Endodermal cell (in vitro differentiated cells): Measurements from ENCODE around the gene VPS36. TPM values are rescaled to one million over a fixed set of nuclear protein-coding genes. Genes with fewer than 3 reads are reported as not detected.
"Not testable (repeated sequence)": the region's sequence is repeated elsewhere in the genome, so short reads cannot be mapped to it uniquely, and the experiment has no call there.

Source experiments
- DNase-seq: peaks from one replicate; pipeline ENCODE4 v3.0.0-alpha.2; 2017
- H3K27ac ChIP-seq: 2 replicates; pipeline ENCODE4 v1.5.1; 2013; ENCODE audit warnings: mild to moderate bottlenecking, low read depth, low read length, moderate library complexity
- H3K27me3 ChIP-seq: 2 replicates; pipeline ENCODE4 v1.6.1; 2013; ENCODE audit warnings: mild to moderate bottlenecking, low read length, moderate library complexity; ENCODE audit not compliant: insufficient read depth, control insufficient read depth, poor library complexity, severe bottlenecking
- H3K36me3 ChIP-seq: 2 replicates; pipeline ENCODE4 v1.7.0; 2013; ENCODE audit warnings: mild to moderate bottlenecking, low read length, moderate library complexity; ENCODE audit not compliant: control insufficient read depth, insufficient read depth
- H3K4me1 ChIP-seq: one replicate; pipeline ENCODE4 v1.7.0; 2013; ENCODE audit warnings: low read length; ENCODE audit not compliant: control insufficient read depth, insufficient read depth
- H3K4me3 ChIP-seq: 2 replicates; pipeline ENCODE4 v1.5.1; 2013; ENCODE audit warnings: mild to moderate bottlenecking, low read length, moderate library complexity
- H3K9ac ChIP-seq: 2 replicates; pipeline ENCODE4 v1.6.1; 2013; ENCODE audit warnings: mild to moderate bottlenecking, low read length, moderate library complexity; ENCODE audit not compliant: poor library complexity, severe bottlenecking; ENCODE audit errors: extremely low read depth
- H3K9me3 ChIP-seq: 2 replicates; pipeline ENCODE4 v1.6.1; 2013; ENCODE audit warnings: mild to moderate bottlenecking, low read length, moderate library complexity; ENCODE audit not compliant: control insufficient read depth
- H3K27ac Mint-ChIP-seq: 2 replicates; pipeline ENCODE4 v1.8.0; 2020; ENCODE audit warnings: mixed read lengths
- H3K27me3 Mint-ChIP-seq: 2 replicates; pipeline ENCODE4 v1.8.0; 2021; ENCODE audit warnings: mild to moderate bottlenecking, mixed read lengths; ENCODE audit not compliant: insufficient read depth
- H3K36me3 Mint-ChIP-seq: 2 replicates; pipeline ENCODE4 v1.8.0; 2020; ENCODE audit warnings: low read depth, mixed read lengths
- H3K4me1 Mint-ChIP-seq: 2 replicates; pipeline ENCODE4 v1.8.0; 2020; ENCODE audit warnings: mixed read lengths
- H3K4me3 Mint-ChIP-seq: 2 replicates; pipeline ENCODE4 v1.8.0; 2020; ENCODE audit warnings: mild to moderate bottlenecking, moderate library complexity, mixed read lengths
- H3K9me3 Mint-ChIP-seq: 2 replicates; pipeline ENCODE4 v1.8.0; 2020; ENCODE audit warnings: mild to moderate bottlenecking, mixed read lengths
- CTCF ChIP-seq: fragments of 200-600 bp; sonication (generic); conservative IDR thresholded peaks from 2 replicates; pipeline ENCODE4 v1.5.0; 2021; ENCODE audit warnings: antibody characterized with exemption, mild to moderate bottlenecking
- WGBS, 2 experiments: methylation state at CpG; one replicate each; pipeline versions ENCODE4 v1.1.5 to v1.1.7; 2013; ENCODE audit warnings: missing lambda C conversion rate in 2 of 2, mixed read lengths in 1 of 2; ENCODE audit not compliant: insufficient coverage in 1 of 2, insufficient read length in 1 of 2; 5-methylcytosine and 5-hydroxymethylcytosine counted together
- total RNA-seq, 2 donors: library from RNA; stranded (reverse); fragmentation: NEBNext Ultra II Directional in 1 of 2; extraction: Animal tissue kit (Norgen Biotek cat#: 25700) in 1 of 2; gene quantifications; 2 replicates in 1 of 2; 3 replicates in 1 of 2; pipeline ENCODE4 v1.2.1, GENCODE V29; 2021

The VPS36 gene
- total RNA-seq, 2 donors from 2014 or later = 44.8 to 77.4 TPM

GRCh38 chr13:52412128-52412527, 38.3 kb downstream of the VPS36 start:
- Histone ChIP-seq H3K36me3 (peaks cover 50% of the 10 kb centered on the region), H3K4me1 (no peaks in the 10 kb centered on the region), H3K27ac (no peak overlapping the region), H3K9ac (no peak overlapping the region), H3K9me3 (no peaks in the 10 kb centered on the region), H3K4me3 (no peak overlapping the region), H3K27me3 (no peaks in the 10 kb centered on the region)
- Mint-ChIP-seq H3K4me3 (no peak overlapping the region), H3K9me3 (peaks cover 5% of the 10 kb centered on the region), H3K36me3 (peaks cover 52% of the 10 kb centered on the region), H3K4me1 (no peaks in the 10 kb centered on the region), H3K27ac (no peak overlapping the region), H3K27me3 (peaks cover 8% of the 10 kb centered on the region)
- 100% methylated on average over 1 of the region's 1 CpG; no CpG with 5 or more reads in 1 of the 2 experiments for WGBS, 2 experiments
- no peak for TF ChIP-seq CTCF
- DNase-seq = no peak

GRCh38 chr13:52411629-52412028, 38.8 kb downstream of the VPS36 start:
- Histone ChIP-seq H3K27me3 (peaks cover 4% of the 10 kb centered on the region), H3K27ac (no peak overlapping the region), H3K36me3 (peaks cover 45% of the 10 kb centered on the region), H3K4me1 (no peaks in the 10 kb centered on the region), H3K9me3 (no peaks in the 10 kb centered on the region), H3K9ac (no peak overlapping the region), H3K4me3 (no peak overlapping the region)
- 93 to 96% methylated on average over 4 of the region's 4 CpGs for WGBS, 2 experiments
- no peak for DNase-seq
- peaks cover 13% of the 10 kb centered on the region for H3K27me3 Mint-ChIP-seq
- peaks cover 51% of the 10 kb centered on the region for H3K36me3 Mint-ChIP-seq
- no peak overlapping the region for H3K4me3 Mint-ChIP-seq
- no peak overlapping the region for H3K27ac Mint-ChIP-seq
- TF ChIP-seq CTCF = no peak
- no peaks in the 10 kb centered on the region for H3K4me1 Mint-ChIP-seq
- peaks cover 5% of the 10 kb centered on the region for H3K9me3 Mint-ChIP-seq

GRCh38 chr13:52408071-52408658, 42.3 kb downstream of the VPS36 start:
- H3K27ac Mint-ChIP-seq, H3K9ac ChIP-seq, H3K4me3 ChIP-seq, H3K9me3 Mint-ChIP-seq, H3K4me1 ChIP-seq, H3K9me3 ChIP-seq, H3K4me3 Mint-ChIP-seq, H3K27ac ChIP-seq, H3K4me1 Mint-ChIP-seq: not testable (repeated sequence)
- peak; percentile 55 for DNase-seq
- Histone ChIP-seq H3K36me3 (peaks cover 21% of the 10 kb centered on the region), H3K27me3 (peaks cover 32% of the 10 kb centered on the region)
- H3K27me3 Mint-ChIP-seq = peaks cover 42% of the 10 kb centered on the region
- 94 to 96% methylated on average over 9 to 33 of the region's 33 CpGs for WGBS, 2 experiments
- peaks cover 27% of the 10 kb centered on the region for H3K36me3 Mint-ChIP-seq

- WGBS, 2 experiments = 91 to 96% methylated on average over 12 of the region's 12 CpGs
- H3K9ac ChIP-seq, DNase-seq, H3K27ac ChIP-seq, H3K4me3 ChIP-seq, H3K4me3 Mint-ChIP-seq, H3K27ac Mint-ChIP-seq, H3K9me3 ChIP-seq, H3K9me3 Mint-ChIP-seq, H3K4me1 Mint-ChIP-seq, H3K4me1 ChIP-seq: not testable (repeated sequence)
- Mint-ChIP-seq H3K27me3 (peaks cover 48% of the 10 kb centered on the region), H3K36me3 (peaks cover 27% of the 10 kb centered on the region)
- Histone ChIP-seq H3K27me3 (peaks cover 32% of the 10 kb centered on the region), H3K36me3 (peaks cover 14% of the 10 kb centered on the region)
Measured at GRCh38 chr13:52407436-52407835, 43.0 kb downstream of the VPS36 start.
